Activated naive CD8-positive, alpha-beta T cell treated with anti-CD3 and anti-CD28 coated beads, Interleukin-2, amount 50 U/mL, for 24 hours (primary cell): ENCODE data around the gene XRCC4.

Experiments
- ATAC-seq: fragments of 150-1000 bp; cut with Tn5 transposase; one replicate; pipeline ENCODE4 v1.10.0; 2021
- DNase-seq: peaks from one replicate; pipeline ENCODE4 v3.0.0; 2021
- H3K27ac Mint-ChIP-seq: one replicate; pipeline ENCODE4 v1.8.0; 2021; ENCODE audit warnings: mild to moderate bottlenecking, mixed read lengths
- H3K27me3 Mint-ChIP-seq: one replicate; pipeline ENCODE4 v1.8.0; 2021; ENCODE audit warnings: mixed read lengths
- H3K36me3 Mint-ChIP-seq: one replicate; pipeline ENCODE4 v1.8.0; 2021; ENCODE audit warnings: low read depth, mixed read lengths
- H3K4me1 Mint-ChIP-seq: one replicate; pipeline ENCODE4 v1.8.0; 2021; ENCODE audit warnings: mixed read lengths
- H3K4me3 Mint-ChIP-seq: one replicate; pipeline ENCODE4 v1.8.0; 2021; ENCODE audit warnings: mild to moderate bottlenecking, moderate library complexity, mixed read lengths
- H3K9me3 Mint-ChIP-seq: one replicate; pipeline ENCODE4 v1.8.0; 2021; ENCODE audit warnings: mixed read lengths

XRCC4 gene

GRCh38 chr5:83277953-83278352, 200.6 kb downstream of the XRCC4 start:
- Mint-ChIP-seq H3K36me3 (peaks cover 3% of the 10 kb centered on the region), H3K27ac (no peak overlapping the region), H3K9me3 (peaks cover 13% of the 10 kb centered on the region), H3K27me3 (no peaks in the 10 kb centered on the region), H3K4me3 (no peak overlapping the region), H3K4me1 (no peaks in the 10 kb centered on the region)
- DNase-seq (no peak), ATAC-seq (no peak)

- ATAC-seq = no peak
- no peaks in the 10 kb centered on the region for H3K4me1 Mint-ChIP-seq
- H3K36me3 Mint-ChIP-seq = no peaks in the 10 kb centered on the region
- DNase-seq = no peak
- H3K27me3 Mint-ChIP-seq = no peaks in the 10 kb centered on the region
- H3K27ac Mint-ChIP-seq = no peak overlapping the region
- H3K4me3 Mint-ChIP-seq = no peak overlapping the region
- H3K9me3 Mint-ChIP-seq = peaks cover 4% of the 10 kb centered on the region
These were observed 203.8 kb downstream of the XRCC4 start for GRCh38 chr5:83281176-83281575.

- Mint-ChIP-seq H3K27ac (no peak overlapping the region), H3K36me3 (no peaks in the 10 kb centered on the region), H3K4me3 (no peak overlapping the region), H3K27me3 (no peaks in the 10 kb centered on the region), H3K9me3 (peaks cover 6% of the 10 kb centered on the region), H3K4me1 (no peaks in the 10 kb centered on the region)
- ATAC-seq (no peak), DNase-seq (no peak)
These were observed 204.3 kb downstream of the XRCC4 start for GRCh38 chr5:83281658-83282057.

- Mint-ChIP-seq H3K4me3 (no peak overlapping the region), H3K9me3 (peaks cover 10% of the 10 kb centered on the region), H3K4me1 (no peaks in the 10 kb centered on the region), H3K27me3 (no peaks in the 10 kb centered on the region), H3K36me3 (peaks cover 5% of the 10 kb centered on the region), H3K27ac (no peak overlapping the region)
- DNase-seq (no peak), ATAC-seq (no peak)
These were observed 206.4 kb downstream of the XRCC4 start for GRCh38 chr5:83283761-83284160.

GRCh38 chr5:83285661-83286398, 208.5 kb downstream of the XRCC4 start:
- H3K4me3 Mint-ChIP-seq = no peak overlapping the region
- no peaks in the 10 kb centered on the region for H3K27me3 Mint-ChIP-seq
- H3K27ac Mint-ChIP-seq = no peak overlapping the region
- peaks cover 10% of the 10 kb centered on the region for H3K9me3 Mint-ChIP-seq
- peaks cover 5% of the 10 kb centered on the region for H3K36me3 Mint-ChIP-seq
- DNase-seq (no peak), ATAC-seq (no peak)
- H3K4me1 Mint-ChIP-seq = no peaks in the 10 kb centered on the region

- ATAC-seq (no peak), DNase-seq (no peak)
- no peak overlapping the region for H3K27ac Mint-ChIP-seq
- H3K9me3 Mint-ChIP-seq = peaks cover 13% of the 10 kb centered on the region
- H3K4me3 Mint-ChIP-seq = no peak overlapping the region
- no peaks in the 10 kb centered on the region for H3K4me1 Mint-ChIP-seq
- H3K36me3 Mint-ChIP-seq = no peaks in the 10 kb centered on the region
- H3K27me3 Mint-ChIP-seq = no peaks in the 10 kb centered on the region
These were observed 216.9 kb downstream of the XRCC4 start for GRCh38 chr5:83294246-83294645.

- H3K9me3 Mint-ChIP-seq = peaks cover 19% of the 10 kb centered on the region
- ATAC-seq (no peak), DNase-seq (no peak)
- H3K4me1 Mint-ChIP-seq = no peaks in the 10 kb centered on the region
- H3K36me3 Mint-ChIP-seq = peaks cover 2% of the 10 kb centered on the region
- H3K27ac Mint-ChIP-seq = no peak overlapping the region
- H3K27me3 Mint-ChIP-seq = no peaks in the 10 kb centered on the region
- H3K4me3 Mint-ChIP-seq = no peak overlapping the region
These were observed 222.0 kb downstream of the XRCC4 start for GRCh38 chr5:83299353-83299752.

GRCh38 chr5:83306572-83307241, 229.4 kb downstream of the XRCC4 start:
- Mint-ChIP-seq H3K27ac (peak overlapping the region; percentile 24), H3K4me1 (peaks cover 11% of the 10 kb centered on the region), H3K36me3 (no peaks in the 10 kb centered on the region), H3K4me3 (peak overlapping the region; percentile 10), H3K27me3 (no peaks in the 10 kb centered on the region), H3K9me3 (peaks cover 4% of the 10 kb centered on the region)
- ATAC-seq (peak; percentile 96), DNase-seq (peak; percentile 14)

- H3K36me3 Mint-ChIP-seq = peaks cover 6% of the 10 kb centered on the region
- no peaks in the 10 kb centered on the region for H3K27me3 Mint-ChIP-seq
- no peak for ATAC-seq
- H3K9me3 Mint-ChIP-seq = peaks cover 12% of the 10 kb centered on the region
- H3K4me1 Mint-ChIP-seq = no peaks in the 10 kb centered on the region
- no peak overlapping the region for H3K4me3 Mint-ChIP-seq
- DNase-seq = no peak
- no peak overlapping the region for H3K27ac Mint-ChIP-seq
These were observed 235.3 kb downstream of the XRCC4 start for GRCh38 chr5:83312663-83313062.

GRCh38 chr5:83313436-83313835, 236.1 kb downstream of the XRCC4 start:
- Mint-ChIP-seq H3K27ac (no peak overlapping the region), H3K27me3 (no peaks in the 10 kb centered on the region), H3K4me1 (no peaks in the 10 kb centered on the region), H3K36me3 (peaks cover 6% of the 10 kb centered on the region), H3K9me3 (peaks cover 12% of the 10 kb centered on the region), H3K4me3 (no peak overlapping the region)
- no peak for DNase-seq
- ATAC-seq = no peak

GRCh38 chr5:83321483-83322055, 244.2 kb downstream of the XRCC4 start:
- H3K27ac Mint-ChIP-seq = no peak overlapping the region
- no peaks in the 10 kb centered on the region for H3K4me1 Mint-ChIP-seq
- H3K9me3 Mint-ChIP-seq = no peaks in the 10 kb centered on the region
- no peak overlapping the region for H3K4me3 Mint-ChIP-seq
- peaks cover 2% of the 10 kb centered on the region for H3K36me3 Mint-ChIP-seq
- H3K27me3 Mint-ChIP-seq = no peaks in the 10 kb centered on the region
- DNase-seq = no peak
- ATAC-seq = no peak

GRCh38 chr5:83322273-83322924, 245.1 kb downstream of the XRCC4 start:
- no peak overlapping the region for H3K4me3 Mint-ChIP-seq
- ATAC-seq (no peak), DNase-seq (no peak)
- no peaks in the 10 kb centered on the region for H3K9me3 Mint-ChIP-seq
- peaks cover 2% of the 10 kb centered on the region for H3K36me3 Mint-ChIP-seq
- no peaks in the 10 kb centered on the region for H3K27me3 Mint-ChIP-seq
- H3K4me1 Mint-ChIP-seq = no peaks in the 10 kb centered on the region
- no peak overlapping the region for H3K27ac Mint-ChIP-seq

- no peaks in the 10 kb centered on the region for H3K4me1 Mint-ChIP-seq
- no peak overlapping the region for H3K27ac Mint-ChIP-seq
- H3K36me3 Mint-ChIP-seq = peaks cover 2% of the 10 kb centered on the region
- H3K4me3 Mint-ChIP-seq = no peak overlapping the region
- H3K9me3 Mint-ChIP-seq = no peaks in the 10 kb centered on the region
- ATAC-seq (no peak), DNase-seq (no peak)
- H3K27me3 Mint-ChIP-seq = no peaks in the 10 kb centered on the region
These were observed 246.3 kb downstream of the XRCC4 start for GRCh38 chr5:83323557-83324180.

- Mint-ChIP-seq H3K27ac (no peak overlapping the region), H3K36me3 (no peaks in the 10 kb centered on the region), H3K9me3 (no peaks in the 10 kb centered on the region), H3K4me1 (no peaks in the 10 kb centered on the region), H3K4me3 (no peak overlapping the region), H3K27me3 (no peaks in the 10 kb centered on the region)
- no peak for DNase-seq
- no peak for ATAC-seq
These were observed 254.5 kb downstream of the XRCC4 start for GRCh38 chr5:83331842-83332241.
